ENCODE results near the gene HAO2. TPM values are rescaled to one million over a fixed set of nuclear protein-coding genes. Genes with fewer than 3 reads are reported as not detected.
"Not testable (repeated sequence)": the region's sequence is repeated elsewhere in the genome, so short reads cannot be mapped to it uniquely, and the experiment has no call there.

HAO2 gene
- total RNA-seq, 2 donors from 2014 or later: not detected

- no peak for ATAC-seq (replicated peaks in 1 of 2)
- no peak overlapping the region for H3K4me3 Mint-ChIP-seq
- peaks cover 5% of the 10 kb centered on the region for H3K4me1 Mint-ChIP-seq (ENCODE audit: low read depth)
- no peak overlapping the region for H3K27ac Mint-ChIP-seq
- no peaks in the 10 kb centered on the region for H3K27me3 Mint-ChIP-seq (ENCODE audit: low read depth)
- H3K9me3 Mint-ChIP-seq: no peaks in the 10 kb centered on the region
- no peak for DNase-seq
- H3K36me3 Mint-ChIP-seq (ENCODE audit: insufficient read depth in 2 of 2): no peaks in the 10 kb centered on the region
These were observed 36.0 kb upstream of the HAO2 start for GRCh38 chr1:119332622-119333021.

GRCh38 chr1:119333163-119333896, 35.3 kb upstream of the HAO2 start:
- H3K36me3 Mint-ChIP-seq (ENCODE audit: insufficient read depth in 2 of 2): no peaks in the 10 kb centered on the region
- ATAC-seq (replicated peaks in 1 of 2) (no peak), DNase-seq (no peak)
- no peak overlapping the region for H3K27ac Mint-ChIP-seq
- no peaks in the 10 kb centered on the region for H3K9me3 Mint-ChIP-seq
- H3K4me3 Mint-ChIP-seq: no peak overlapping the region
- no peaks in the 10 kb centered on the region for H3K4me1 Mint-ChIP-seq (ENCODE audit: low read depth)
- H3K27me3 Mint-ChIP-seq (ENCODE audit: low read depth): no peaks in the 10 kb centered on the region

GRCh38 chr1:119333897-119334250, 34.7 kb upstream of the HAO2 start:
- not testable (repeated sequence) for H3K9me3 Mint-ChIP-seq

GRCh38 chr1:119336848-119337247, 31.7 kb upstream of the HAO2 start:
- no peak overlapping the region for H3K4me3 Mint-ChIP-seq

More at GRCh38 chr1:119333897-119334250, 34.7 kb upstream of the HAO2 start:
- H3K27me3 Mint-ChIP-seq (ENCODE audit: low read depth); H3K4me3 Mint-ChIP-seq; ATAC-seq (replicated peaks in 1 of 2); H3K36me3 Mint-ChIP-seq (ENCODE audit: insufficient read depth in 2 of 2); H3K4me1 Mint-ChIP-seq (ENCODE audit: low read depth); DNase-seq; H3K27ac Mint-ChIP-seq: not testable (repeated sequence)

GRCh38 chr1:119338004-119338403, 30.6 kb upstream of the HAO2 start:
- Mint-ChIP-seq H3K36me3 (ENCODE audit: insufficient read depth in 2 of 2) (no peaks in the 10 kb centered on the region), H3K27me3 (ENCODE audit: low read depth) (peaks cover 17% of the 10 kb centered on the region), H3K4me3 (no peak overlapping the region), H3K9me3 (no peaks in the 10 kb centered on the region), H3K27ac (no peak overlapping the region), H3K4me1 (ENCODE audit: low read depth) (no peaks in the 10 kb centered on the region)
- DNase-seq (no peak), ATAC-seq (replicated peaks in 1 of 2) (no peak)

More at GRCh38 chr1:119336848-119337247, 31.7 kb upstream of the HAO2 start:
- H3K27ac Mint-ChIP-seq: no peak overlapping the region
- no peak for ATAC-seq (replicated peaks in 1 of 2)
- H3K9me3 Mint-ChIP-seq: no peaks in the 10 kb centered on the region
- H3K27me3 Mint-ChIP-seq (ENCODE audit: low read depth): peaks cover 14% of the 10 kb centered on the region
- DNase-seq: no peak
- no peaks in the 10 kb centered on the region for H3K36me3 Mint-ChIP-seq (ENCODE audit: insufficient read depth in 2 of 2)
- H3K4me1 Mint-ChIP-seq (ENCODE audit: low read depth): no peaks in the 10 kb centered on the region

GRCh38 chr1:119338757-119339156, 29.8 kb upstream of the HAO2 start:
- H3K4me1 Mint-ChIP-seq (ENCODE audit: low read depth): no peaks in the 10 kb centered on the region
- H3K9me3 Mint-ChIP-seq: no peaks in the 10 kb centered on the region
- ATAC-seq (replicated peaks in 1 of 2) (no peak), DNase-seq (no peak)
- H3K27ac Mint-ChIP-seq: no peak overlapping the region
- peaks cover 17% of the 10 kb centered on the region for H3K27me3 Mint-ChIP-seq (ENCODE audit: low read depth)
- H3K36me3 Mint-ChIP-seq (ENCODE audit: insufficient read depth in 2 of 2): no peaks in the 10 kb centered on the region
- H3K4me3 Mint-ChIP-seq: no peak overlapping the region

GRCh38 chr1:119340861-119341261, 27.7 kb upstream of the HAO2 start:
- H3K4me1 Mint-ChIP-seq (ENCODE audit: low read depth): no peaks in the 10 kb centered on the region
- H3K27me3 Mint-ChIP-seq (ENCODE audit: low read depth): peaks cover 17% of the 10 kb centered on the region
- no peak overlapping the region for H3K4me3 Mint-ChIP-seq
- no peak for ATAC-seq (replicated peaks in 1 of 2)
- H3K27ac Mint-ChIP-seq: no peak overlapping the region
- no peaks in the 10 kb centered on the region for H3K9me3 Mint-ChIP-seq
- no peak for DNase-seq
- peaks cover 0 to 3% of the 10 kb centered on the region in 2 donors for H3K36me3 Mint-ChIP-seq (ENCODE audit: insufficient read depth in 2 of 2)

GRCh38 chr1:119341372-119341947, 27.1 kb upstream of the HAO2 start:
- Mint-ChIP-seq H3K36me3 (ENCODE audit: insufficient read depth in 2 of 2) (peaks cover 0 to 3% of the 10 kb centered on the region in 2 donors), H3K4me1 (ENCODE audit: low read depth) (no peaks in the 10 kb centered on the region), H3K9me3 (no peaks in the 10 kb centered on the region), H3K27ac (no peak overlapping the region), H3K4me3 (no peak overlapping the region), H3K27me3 (ENCODE audit: low read depth) (peaks cover 17% of the 10 kb centered on the region)
- ATAC-seq (replicated peaks in 1 of 2): no peak
- no peak for DNase-seq

GRCh38 chr1:119345398-119345797, 23.2 kb upstream of the HAO2 start:
- DNase-seq (no peak), ATAC-seq (replicated peaks in 1 of 2) (no peak)
- peaks cover 0 to 2% of the 10 kb centered on the region in 2 donors for H3K9me3 Mint-ChIP-seq
- H3K4me1 Mint-ChIP-seq (ENCODE audit: low read depth): peaks cover 8% of the 10 kb centered on the region
- H3K27me3 Mint-ChIP-seq (ENCODE audit: low read depth): peaks cover 28% of the 10 kb centered on the region
- H3K36me3 Mint-ChIP-seq (ENCODE audit: insufficient read depth in 2 of 2): peaks cover 0 to 3% of the 10 kb centered on the region in 2 donors
- no peak overlapping the region for H3K27ac Mint-ChIP-seq
- no peak overlapping the region for H3K4me3 Mint-ChIP-seq

- ATAC-seq (replicated peaks in 1 of 2): peak; percentile 95 to 97
- H3K36me3 Mint-ChIP-seq (ENCODE audit: insufficient read depth in 2 of 2): peaks cover 0 to 3% of the 10 kb centered on the region in 2 donors
- H3K27me3 Mint-ChIP-seq (ENCODE audit: low read depth): peaks cover 32% of the 10 kb centered on the region
- peak; percentile 37 to 54 for DNase-seq
- peak overlapping the region; percentile 0 to 20 for H3K4me3 Mint-ChIP-seq
- peak overlapping the region; percentile 40 for H3K27ac Mint-ChIP-seq
- peaks cover 0 to 2% of the 10 kb centered on the region in 2 donors for H3K9me3 Mint-ChIP-seq
- H3K4me1 Mint-ChIP-seq (ENCODE audit: low read depth): peaks cover 8% of the 10 kb centered on the region
These were observed 20.7 kb upstream of the HAO2 start for GRCh38 chr1:119347858-119348257.

- Mint-ChIP-seq H3K27ac (peak overlapping the region; percentile 42), H3K4me1 (ENCODE audit: low read depth) (peaks cover 8% of the 10 kb centered on the region), H3K9me3 (peaks cover 0 to 2% of the 10 kb centered on the region in 2 donors), H3K36me3 (ENCODE audit: insufficient read depth in 2 of 2) (peaks cover 0 to 3% of the 10 kb centered on the region in 2 donors), H3K27me3 (ENCODE audit: low read depth) (peaks cover 32% of the 10 kb centered on the region), H3K4me3 (no peak overlapping the region)
- ATAC-seq (replicated peaks in 1 of 2) (no peak), DNase-seq (no peak)
These were observed 19.6 kb upstream of the HAO2 start for GRCh38 chr1:119348941-119349340.

GRCh38 chr1:119350866-119351265, 17.7 kb upstream of the HAO2 start:
- H3K27ac Mint-ChIP-seq; H3K4me1 Mint-ChIP-seq (ENCODE audit: low read depth); ATAC-seq (replicated peaks in 1 of 2); H3K36me3 Mint-ChIP-seq (ENCODE audit: insufficient read depth in 2 of 2); H3K4me3 Mint-ChIP-seq; DNase-seq; H3K9me3 Mint-ChIP-seq: not testable (repeated sequence)
- H3K27me3 Mint-ChIP-seq (ENCODE audit: low read depth): peaks cover 41% of the 10 kb centered on the region

GRCh38 chr1:119351997-119352396, 16.6 kb upstream of the HAO2 start:
- no peak for ATAC-seq (replicated peaks in 1 of 2)
- Mint-ChIP-seq H3K27me3 (ENCODE audit: low read depth) (peaks cover 52% of the 10 kb centered on the region), H3K4me1 (ENCODE audit: low read depth) (peaks cover 8% of the 10 kb centered on the region), H3K9me3 (peaks cover 2% of the 10 kb centered on the region in 2 donors), H3K27ac (no peak overlapping the region), H3K4me3 (no peak overlapping the region), H3K36me3 (ENCODE audit: insufficient read depth in 2 of 2) (no peaks in the 10 kb centered on the region)
- DNase-seq: no peak

GRCh38 chr1:119353836-119354235, 14.7 kb upstream of the HAO2 start:
- no peaks in the 10 kb centered on the region for H3K4me1 Mint-ChIP-seq (ENCODE audit: low read depth)
- DNase-seq (no peak), ATAC-seq (replicated peaks in 1 of 2) (no peak)
- no peak overlapping the region for H3K4me3 Mint-ChIP-seq
- peaks cover 0 to 2% of the 10 kb centered on the region in 2 donors for H3K9me3 Mint-ChIP-seq
- peaks cover 46% of the 10 kb centered on the region for H3K27me3 Mint-ChIP-seq (ENCODE audit: low read depth)
- no peak overlapping the region for H3K27ac Mint-ChIP-seq
- H3K36me3 Mint-ChIP-seq (ENCODE audit: insufficient read depth in 2 of 2): no peaks in the 10 kb centered on the region

Measured in activated T-cell treated with anti-CD3 and anti-CD28 coated beads, Interleukin-2, amount 50 U/mL, for 72 hours (primary cell).